Adrenal gland (tissue), 12 donors: ENCODE results near the gene ZNF511. TPM values are rescaled to one million over a fixed set of nuclear protein-coding genes. Genes with fewer than 3 reads are reported as not detected.

Source experiments
- DNase-seq, 7 donors: peaks; one replicate each; pipeline ENCODE4 v3.0.0-alpha.2; 2019 to 2020
- H3K27ac ChIP-seq, 5 donors: fragments of 200-600 bp; sonication (generic) in 4 of 5; 1 replicate in 3 of 5; 2 replicates in 2 of 5; pipeline versions ENCODE4 v1.5.1 to v1.8.0; 2016 to 2020; ENCODE audit warnings: mild to moderate bottlenecking in 1 of 5
- H3K27me3 ChIP-seq: fragments of 200-600 bp; 2 replicates; pipeline ENCODE4 v1.8.0; 2021
- H3K36me3 ChIP-seq, 2 donors: fragments of 200-600 bp; replicated peaks in 1 of 2; 1 replicate in 1 of 2; 2 replicates in 1 of 2; pipeline versions ENCODE4 v1.5.1 to v1.8.0; 2018 to 2022
- H3K4me1 ChIP-seq, 2 donors: fragments of 200-600 bp; replicated peaks in 1 of 2; 1 replicate in 1 of 2; 2 replicates in 1 of 2; pipeline versions ENCODE4 v1.5.1 to v1.8.0; 2018 to 2021
- H3K4me3 ChIP-seq, 4 donors: fragments of 200-600 bp; sonication (generic) in 3 of 4; one replicate each; pipeline ENCODE4 v1.5.1; 2016 to 2018
- H3K9me3 ChIP-seq, 3 donors: fragments of 200-600 bp; sonication (generic) in 1 of 3; replicated peaks in 1 of 3; 1 replicate in 2 of 3; 2 replicates in 1 of 3; pipeline versions ENCODE4 v1.5.1 to v1.8.0; 2016 to 2021
- CTCF ChIP-seq, 6 experiments: fragments of 450-650 bp in 4 of 6; fragments of 200-600 bp in 2 of 6; sonication (generic) in 1 of 6; IDR thresholded peaks; 1 replicate in 5 of 6; 2 replicates in 1 of 6; pipeline versions ENCODE4 v1.5.1 to v1.8.0; 2016 to 2021; ENCODE audit warnings: antibody characterized with exemption in 6 of 6, mild to moderate bottlenecking in 2 of 6, moderate library complexity in 1 of 6
- POLR2A ChIP-seq, 2 donors: fragments of 450-650 bp; IDR thresholded peaks; one replicate each; pipeline ENCODE4 v1.6.1; 2017; ENCODE audit warnings: antibody characterized with exemption in 2 of 2, mild to moderate bottlenecking in 2 of 2, moderate library complexity in 1 of 2
- WGBS, 4 donors: extraction: QIAGEN DNeasy Blood & Tissue Kit in 2 of 4; methylation state at CpG; one replicate each; pipeline versions ENCODE4 v1.1.5 to v1.1.7; 2013 to 2017; 5-methylcytosine and 5-hydroxymethylcytosine counted together
- intact Hi-C, 2 donors: fragments of 100-400 bp; cut with DNase I; formaldehyde crosslinking; loops; one replicate each; pipeline versions ENCODE4 v1.14.1 to v1.15.0; 2022 to 2023
- polyA plus RNA-seq, 3 donors: library from polyadenylated mRNA; stranded (reverse); fragments of 200-250 nt in 2 of 3; fragments of 350-450 nt in 1 of 3; fragmentation: Illumina TruSeq in 1 of 3; extraction: RNeasy Lipid Tissue Mini Kit (QIAGEN cat#74804) in 1 of 3; gene quantifications; one replicate each; pipeline ENCODE4 v1.2.3, GENCODE V29; 2013 to 2014
- total RNA-seq, 9 donors: library from RNA; depleted of rRNA in 4 of 9; stranded (reverse); fragments of >200 nt in 4 of 9; fragments of 120-200 nt in 1 of 9; fragmentation: NEBNext Ultra II Directional in 1 of 9; extraction: Animal tissue kit (Norgen Biotek cat#: 25700) in 1 of 9; gene quantifications; one replicate each; pipeline versions ENCODE4 v1.1.0 to v1.2.4, GENCODE V29; 2013 to 2023
- donor health status: healthy with polysubstance abuse.
- donor health status: Bipolar disorder and iron deficiency.
- donor health status: DM: yes; HTN: yes; CAD: no.
- donor health status: DM: no; HTN: no; CAD: no.
- donor health status: DM: no; HTN: no; CAD: no.
- donor health status: DM: yes; HTN: yes; CAD: no.

ZNF511 gene
- total and polyA plus RNA-seq, 12 donors = 19.6 to 146 (median 39.9) TPM

GRCh38 chr10:133349577-133350011, 40.9 kb downstream of the ZNF511 start:
- peaks cover 13% of the 10 kb centered on the region for H3K27me3 ChIP-seq
- intact Hi-C loops = no loop called here
- 66 to 76% (median 72%) methylated on average over 3 to 9 of the region's 9 CpGs for WGBS, 4 donors

GRCh38 chr10:133350283-133350949, 41.7 kb downstream of the ZNF511 start:
- H3K36me3 ChIP-seq = no peaks in the 10 kb centered on the region
- no peak overlapping the region for H3K27ac ChIP-seq
- TF ChIP-seq POLR2A (IDR thresholded peaks at IDR 0.05) = no peak
- TF ChIP-seq CTCF (IDR thresholded peaks at IDR 0.05) = no peak
- H3K27me3 ChIP-seq = peaks cover 13% of the 10 kb centered on the region
- intact Hi-C loops = no loop called here
- no peaks in the 10 kb centered on the region for H3K9me3 ChIP-seq
- H3K4me1 ChIP-seq = no peaks in the 10 kb centered on the region
- H3K4me3 ChIP-seq = no peak overlapping the region
- DNase-seq = no peak
- WGBS, 4 donors = 76 to 94% (median 78%) methylated on average over 2 to 12 of the region's 12 CpGs; no CpG with 5 or more reads in 1 of the 4 donors

More at GRCh38 chr10:133349577-133350011, 40.9 kb downstream of the ZNF511 start:
- Histone ChIP-seq H3K27ac (no peak overlapping the region), H3K9me3 (no peaks in the 10 kb centered on the region), H3K36me3 (no peaks in the 10 kb centered on the region), H3K4me1 (no peaks in the 10 kb centered on the region), H3K4me3 (no peak overlapping the region)
- DNase-seq = no peak
- TF ChIP-seq CTCF (IDR thresholded peaks at IDR 0.05) (no peak), POLR2A (IDR thresholded peaks at IDR 0.05) (no peak)

- Histone ChIP-seq H3K27me3 (peaks cover 13% of the 10 kb centered on the region), H3K4me1 (no peaks in the 10 kb centered on the region), H3K27ac (no peak overlapping the region), H3K36me3 (no peaks in the 10 kb centered on the region), H3K4me3 (no peak overlapping the region), H3K9me3 (no peaks in the 10 kb centered on the region)
- TF ChIP-seq CTCF (IDR thresholded peaks at IDR 0.05) (no peak), POLR2A (IDR thresholded peaks at IDR 0.05) (no peak)
- intact Hi-C loops = no loop called here
- 49 to 80% (median 60%) methylated on average over 1 to 13 of the region's 13 CpGs for WGBS, 4 donors
- no peak for DNase-seq
These were observed 42.2 kb downstream of the ZNF511 start for GRCh38 chr10:133350950-133351329.

GRCh38 chr10:133351408-133352318, 42.9 kb downstream of the ZNF511 start:
- Histone ChIP-seq H3K4me1 (peaks cover 0 to 1% of the 10 kb centered on the region in 2 donors), H3K9me3 (no peaks in the 10 kb centered on the region)
- intact Hi-C loops = no loop called here

More at GRCh38 chr10:133351408-133352318, 42.9 kb downstream of the ZNF511 start:
- TF ChIP-seq CTCF (IDR thresholded peaks at IDR 0.05) (no peak), POLR2A (IDR thresholded peaks at IDR 0.05) (no peak)
- no peak overlapping the region for H3K4me3 ChIP-seq
- H3K27ac ChIP-seq = no peak overlapping the region
- H3K27me3 ChIP-seq = peaks cover 13% of the 10 kb centered on the region
- no peak for DNase-seq
- WGBS, 4 donors = 61 to 80% (median 71%) methylated on average over 8 to 24 of the region's 24 CpGs
- no peaks in the 10 kb centered on the region for H3K36me3 ChIP-seq
